Keratinocyte (primary cell): Measurements from ENCODE around the gene NUP133. TPM values are rescaled to one million over a fixed set of nuclear protein-coding genes. Genes with fewer than 3 reads are reported as not detected.

Experiments
- DNase-seq: peaks from one replicate; pipeline ENCODE4 v3.0.0-alpha.2; 2011; ENCODE audit warnings: low read depth, missing footprints, low spot score
- FAIRE-seq: peaks from 2 replicates; lab custom pipeline; 2011; peaks lifted over from hg19 to GRCh38; lab: Jason Lieb, UNC
- H2AFZ ChIP-seq: 2 replicates; pipeline ENCODE4 v1.6.0; 2012; ENCODE audit warnings: low read length, control low read depth, inconsistent platforms; ENCODE audit not compliant: control insufficient read depth
- H3K27ac ChIP-seq: 2 replicates; pipeline ENCODE4 v1.5.1; 2011; ENCODE audit warnings: low read length; ENCODE audit not compliant: control insufficient read depth, insufficient read depth
- H3K27me3 ChIP-seq: 3 replicates; pipeline ENCODE4 v1.6.0; 2011; ENCODE audit warnings: low read length; ENCODE audit not compliant: control insufficient read depth, insufficient read depth; ENCODE audit errors: extremely low read depth
- H3K36me3 ChIP-seq, 2 experiments: 2 replicates in 1 of 2; 3 replicates in 1 of 2; pipeline ENCODE4 v1.5.1; 2011; ENCODE audit warnings: low read length in 2 of 2, mild to moderate bottlenecking in 1 of 2; ENCODE audit not compliant: control insufficient read depth in 2 of 2, insufficient read depth in 2 of 2; ENCODE audit errors: extremely low read depth in 1 of 2
- H3K4me1 ChIP-seq: 3 replicates; pipeline ENCODE4 v1.5.1; 2011; ENCODE audit warnings: low read length; ENCODE audit not compliant: control insufficient read depth, insufficient read depth; ENCODE audit errors: extremely low read depth
- H3K4me2 ChIP-seq: 3 replicates; pipeline ENCODE4 v1.6.0; 2011; ENCODE audit warnings: low read depth, low read length; ENCODE audit not compliant: control insufficient read depth, insufficient read depth; ENCODE audit errors: extremely low read depth
- H3K4me3 ChIP-seq, 3 experiments: fragments of 200-600 bp in 1 of 3; sonication (generic) in 1 of 3; 2 replicates in 2 of 3; 3 replicates in 1 of 3; pipeline ENCODE4 v1.5.1; 2011 to 2016; ENCODE audit warnings: low read length in 3 of 3, mild to moderate bottlenecking in 3 of 3, control low read depth in 2 of 3, inconsistent platforms in 1 of 3, low read depth in 1 of 3, mixed read lengths in 1 of 3, mixed run types in 1 of 3, moderate library complexity in 1 of 3; ENCODE audit not compliant: control insufficient read depth in 2 of 3, insufficient read depth in 2 of 3; ENCODE audit errors: extremely low read depth in 1 of 3
- H3K79me2 ChIP-seq: 2 replicates; pipeline ENCODE4 v1.6.0; 2012; ENCODE audit warnings: low read length; ENCODE audit not compliant: control insufficient read depth, insufficient read depth
- H3K9ac ChIP-seq: 3 replicates; pipeline ENCODE4 v1.6.0; 2011; ENCODE audit warnings: low read length; ENCODE audit not compliant: control insufficient read depth, insufficient read depth; ENCODE audit errors: extremely low read depth
- H3K9me1 ChIP-seq: 3 replicates; pipeline ENCODE4 v1.6.0; 2011; ENCODE audit warnings: low read length; ENCODE audit not compliant: control insufficient read depth, insufficient read depth; ENCODE audit errors: extremely low read depth
- H3K9me3 ChIP-seq: 2 replicates; pipeline ENCODE4 v1.5.1; 2012; ENCODE audit warnings: low read depth, low read length; ENCODE audit not compliant: control insufficient read depth
- H4K20me1 ChIP-seq: 3 replicates; pipeline ENCODE4 v1.6.0; 2011; ENCODE audit warnings: low read length; ENCODE audit not compliant: control insufficient read depth, insufficient read depth; ENCODE audit errors: extremely low read depth
- EZH2 ChIP-seq: IDR thresholded peaks from one replicate; pipeline ENCODE4 v1.6.1; 2012; ENCODE audit warnings: inconsistent platforms, mild to moderate bottlenecking, low read length, moderate library complexity
- dilution Hi-C: fragments of 300-500 bp; cut with MboI; formaldehyde crosslinking; loops from one replicate; pipeline ENCODE4 v1.7.0; 2020; ENCODE audit warnings: low sequenced_read_pairs; ENCODE audit not compliant: extremely low pct_ligation_motif_present
- polyA plus RNA-seq, 5 experiments: library from polyadenylated mRNA; depleted of rRNA in 3 of 5; stranded (reverse) in 3 of 5; stranded (forward) in 1 of 5; unstranded in 1 of 5; fragments of >200 nt; gene quantifications; 1 replicate in 1 of 5; 2 replicates in 3 of 5; 3 replicates in 1 of 5; pipeline versions ENCODE4 v1.2.1 to v1.2.3, GENCODE V29; 2011 to 2012; ENCODE audit warnings: missing spikeins in 2 of 5, low read depth in 1 of 5, low replicate concordance in 1 of 5
- TF ChIP-seq, protein P1 (sequence below), 3 experiments: IDR thresholded peaks in 1 of 3; conservative IDR thresholded peaks in 1 of 3; optimal IDR thresholded peaks in 1 of 3; 2 replicates in 2 of 3; 3 replicates in 1 of 3; pipeline versions ENCODE3 to v1.5.1; 2011; ENCODE audit warnings: low read length in 3 of 3, mild to moderate bottlenecking in 3 of 3, moderate library complexity in 2 of 3, control low read depth in 1 of 3, inconsistent platforms in 1 of 3; ENCODE audit not compliant: insufficient read depth in 2 of 3; ENCODE audit errors: extremely low read depth in 1 of 3

NUP133 gene
- polyA plus RNA-seq, 1 donor (not counting 4 experiments of a cell fraction or from before 2014, with no cell fraction given): 25.2 TPM

- Histone ChIP-seq H2AFZ (no peak overlapping the region), H3K4me2 (no peak overlapping the region), H3K4me3 (no peak overlapping the region), H3K9me3 (no peaks in the 10 kb centered on the region), H4K20me1 (no peaks in the 10 kb centered on the region), H3K9ac (no peak overlapping the region), H3K27ac (no peak overlapping the region), H3K9me1 (no peaks in the 10 kb centered on the region), H3K36me3 (peaks cover 13% of the 10 kb centered on the region in 2 experiments), H3K4me1 (no peaks in the 10 kb centered on the region), H3K79me2 (no peaks in the 10 kb centered on the region), H3K27me3 (no peaks in the 10 kb centered on the region)
- no peak for FAIRE-seq
- dilution Hi-C loops: no loop called here
- TF ChIP-seq EZH2: no peak
- TF ChIP-seq, protein P1, sequence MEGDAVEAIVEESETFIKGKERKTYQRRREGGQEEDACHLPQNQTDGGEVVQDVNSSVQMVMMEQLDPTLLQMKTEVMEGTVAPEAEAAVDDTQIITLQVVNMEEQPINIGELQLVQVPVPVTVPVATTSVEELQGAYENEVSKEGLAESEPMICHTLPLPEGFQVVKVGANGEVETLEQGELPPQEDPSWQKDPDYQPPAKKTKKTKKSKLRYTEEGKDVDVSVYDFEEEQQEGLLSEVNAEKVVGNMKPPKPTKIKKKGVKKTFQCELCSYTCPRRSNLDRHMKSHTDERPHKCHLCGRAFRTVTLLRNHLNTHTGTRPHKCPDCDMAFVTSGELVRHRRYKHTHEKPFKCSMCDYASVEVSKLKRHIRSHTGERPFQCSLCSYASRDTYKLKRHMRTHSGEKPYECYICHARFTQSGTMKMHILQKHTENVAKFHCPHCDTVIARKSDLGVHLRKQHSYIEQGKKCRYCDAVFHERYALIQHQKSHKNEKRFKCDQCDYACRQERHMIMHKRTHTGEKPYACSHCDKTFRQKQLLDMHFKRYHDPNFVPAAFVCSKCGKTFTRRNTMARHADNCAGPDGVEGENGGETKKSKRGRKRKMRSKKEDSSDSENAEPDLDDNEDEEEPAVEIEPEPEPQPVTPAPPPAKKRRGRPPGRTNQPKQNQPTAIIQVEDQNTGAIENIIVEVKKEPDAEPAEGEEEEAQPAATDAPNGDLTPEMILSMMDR (optimal IDR thresholded peaks at IDR 0.05 in 1 of 3, IDR thresholded peaks at IDR 0.05 in 1 of 3, conservative IDR thresholded peaks at IDR 0.05 in 1 of 3; ENCODE audit: extremely low read depth in 1 of 3, insufficient read depth in 2 of 3, low read length in 3 of 3): no peak
- DNase-seq: no peak
Measured at GRCh38 chr1:229457436-229457835, 50.7 kb downstream of the NUP133 start.

DNA sequence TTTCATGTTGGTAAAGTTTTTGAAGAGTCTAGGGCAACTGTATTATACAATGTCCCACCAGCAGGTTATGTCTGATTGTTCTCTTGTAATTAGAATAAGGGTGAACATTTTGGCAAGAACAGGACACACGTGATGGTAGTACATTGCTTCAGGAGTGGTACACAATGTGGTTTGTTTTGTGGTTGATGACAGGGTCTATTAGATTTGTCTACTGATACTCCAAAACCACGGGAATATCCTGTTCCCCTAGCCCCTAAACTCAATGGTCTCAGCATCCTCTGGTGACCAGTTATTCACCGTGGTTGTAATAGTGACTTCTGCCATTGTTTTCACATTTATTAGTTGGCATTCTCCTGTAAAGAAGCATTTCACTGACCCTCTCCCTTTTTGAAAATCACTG, 52.1 kb downstream of the NUP133 start:
- Histone ChIP-seq H3K9ac (no peak overlapping the region), H3K9me3 (no peaks in the 10 kb centered on the region), H3K27ac (no peak overlapping the region), H2AFZ (no peak overlapping the region), H3K9me1 (no peaks in the 10 kb centered on the region), H3K36me3 (peaks cover 9 to 14% of the 10 kb centered on the region in 2 experiments), H3K4me3 (no peak overlapping the region), H3K27me3 (no peaks in the 10 kb centered on the region), H3K4me2 (no peak overlapping the region), H4K20me1 (no peaks in the 10 kb centered on the region), H3K4me1 (no peaks in the 10 kb centered on the region), H3K79me2 (no peaks in the 10 kb centered on the region)
- no peak for FAIRE-seq
- TF ChIP-seq, protein P1 (optimal IDR thresholded peaks at IDR 0.05 in 1 of 3, IDR thresholded peaks at IDR 0.05 in 1 of 3, conservative IDR thresholded peaks at IDR 0.05 in 1 of 3; ENCODE audit: extremely low read depth in 1 of 3, insufficient read depth in 2 of 3, low read length in 3 of 3): no peak
- DNase-seq: no peak
- dilution Hi-C loops: no loop called here
